H1 (cell line): ENCODE data around the gene BAZ1B.

Experiments
- FOSL1 ChIP-seq: IDR thresholded peaks from 2 replicates; pipeline ENCODE4 v1.6.1; 2011; ENCODE audit warnings: mild to moderate bottlenecking, low read depth, low read length, moderate library complexity; ENCODE audit not compliant: insufficient read depth
- GABPA ChIP-seq: IDR thresholded peaks from 2 replicates; pipeline ENCODE4 v1.6.1; 2011; ENCODE audit warnings: mild to moderate bottlenecking, low read length, moderate library complexity, borderline replicate concordance; ENCODE audit not compliant: insufficient read depth
- GTF2F1 ChIP-seq: IDR thresholded peaks from 2 replicates; pipeline ENCODE4 v1.6.1; 2012; ENCODE audit warnings: low read depth, low read length, improper control_type of control experiment, borderline replicate concordance
- POLR2AphosphoS5 ChIP-seq: IDR thresholded peaks from 2 replicates; pipeline ENCODE4 v1.6.1; 2011; ENCODE audit warnings: low read depth, low read length
- ZNF274 ChIP-seq: IDR thresholded peaks from 2 replicates; pipeline ENCODE4 v1.7.0; 2012; ENCODE audit warnings: low read length, borderline replicate concordance; ENCODE audit errors: extremely low read depth
- TF ChIP-seq, protein P1 (sequence below), 3 experiments: IDR thresholded peaks; 1 replicate in 2 of 3; 2 replicates in 1 of 3; pipeline versions ENCODE4 v1.5.1 to v1.6.1; 2011; ENCODE audit warnings: low read length in 3 of 3, mild to moderate bottlenecking in 3 of 3, inconsistent platforms in 2 of 3, low read depth in 1 of 3, moderate library complexity in 1 of 3; ENCODE audit not compliant: insufficient read depth in 1 of 3; ENCODE audit errors: control extremely low read depth in 1 of 3

DNA sequence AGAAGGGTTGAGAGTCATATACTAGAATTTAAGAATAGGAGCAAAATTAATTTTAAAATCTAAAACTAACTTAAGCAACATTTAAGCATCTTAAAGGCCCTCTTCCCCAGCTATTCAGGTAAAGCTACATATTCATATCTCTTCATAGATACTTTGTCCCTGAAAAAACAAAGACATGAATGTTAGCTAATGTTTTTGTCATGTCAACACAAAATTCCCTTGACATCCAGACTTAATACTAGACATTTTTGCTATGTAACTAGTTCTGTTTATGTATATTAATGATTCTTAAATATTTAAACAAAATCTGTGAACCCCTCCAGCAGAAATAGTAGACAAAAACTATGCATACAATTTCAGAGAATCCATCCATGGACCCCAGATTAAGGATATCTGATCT, 43.5 kb downstream of the BAZ1B start:
- TF ChIP-seq GABPA, result no peak
- TF ChIP-seq FOSL1, result no peak
- TF ChIP-seq ZNF274, result no peak
- TF ChIP-seq POLR2AphosphoS5, result no peak
- no peak for TF ChIP-seq GTF2F1
- TF ChIP-seq, protein P1, sequence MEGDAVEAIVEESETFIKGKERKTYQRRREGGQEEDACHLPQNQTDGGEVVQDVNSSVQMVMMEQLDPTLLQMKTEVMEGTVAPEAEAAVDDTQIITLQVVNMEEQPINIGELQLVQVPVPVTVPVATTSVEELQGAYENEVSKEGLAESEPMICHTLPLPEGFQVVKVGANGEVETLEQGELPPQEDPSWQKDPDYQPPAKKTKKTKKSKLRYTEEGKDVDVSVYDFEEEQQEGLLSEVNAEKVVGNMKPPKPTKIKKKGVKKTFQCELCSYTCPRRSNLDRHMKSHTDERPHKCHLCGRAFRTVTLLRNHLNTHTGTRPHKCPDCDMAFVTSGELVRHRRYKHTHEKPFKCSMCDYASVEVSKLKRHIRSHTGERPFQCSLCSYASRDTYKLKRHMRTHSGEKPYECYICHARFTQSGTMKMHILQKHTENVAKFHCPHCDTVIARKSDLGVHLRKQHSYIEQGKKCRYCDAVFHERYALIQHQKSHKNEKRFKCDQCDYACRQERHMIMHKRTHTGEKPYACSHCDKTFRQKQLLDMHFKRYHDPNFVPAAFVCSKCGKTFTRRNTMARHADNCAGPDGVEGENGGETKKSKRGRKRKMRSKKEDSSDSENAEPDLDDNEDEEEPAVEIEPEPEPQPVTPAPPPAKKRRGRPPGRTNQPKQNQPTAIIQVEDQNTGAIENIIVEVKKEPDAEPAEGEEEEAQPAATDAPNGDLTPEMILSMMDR (IDR thresholded peaks at IDR 0.05; ENCODE audit: control extremely low read depth in 1 of 3, insufficient read depth in 1 of 3, low read depth in 1 of 3, low read length in 3 of 3), result no peak
